Panc1 (cell line): ENCODE measurements around the gene RAB22A. TPM values are rescaled to one million over a fixed set of nuclear protein-coding genes. Genes with fewer than 3 reads are reported as not detected.

Source experiments
- ATAC-seq: fragments of 200-7000 bp; cut with Tn5 transposase; 2 replicates; pipeline ENCODE4 v1.9.1; 2020; ENCODE audit warnings: mild to moderate bottlenecking, moderate library complexity
- BruUV-seq: library from RNA; stranded (reverse); fragments of 400-500 nt; replicated peaks from 2 replicates; lab custom pipeline; 2021; lab: Mats Ljungman, UMichigan
- CTCF ChIA-PET: fragments of 300-600 bp; sonication (Branson Sonifier 250); formaldehyde crosslinking; loops from one replicate; lab custom pipeline; 2022; ENCODE audit warnings: antibody characterized with exemption; lab: Charles Lee
- POLR2A ChIA-PET: fragments of 300-600 bp; sonication (Branson Sonifier 250); formaldehyde crosslinking; loops from one replicate; lab custom pipeline; 2022; ENCODE audit warnings: antibody characterized with exemption; lab: Charles Lee
- DNase-seq: peaks from one replicate; pipeline ENCODE4 v3.0.0-alpha.2; 2010; ENCODE audit warnings: low read depth, low spot score
- H3K27ac ChIP-seq: 2 replicates; pipeline ENCODE4 v1.5.1; 2011; ENCODE audit warnings: mild to moderate bottlenecking, low read length, inconsistent platforms
- H3K27me3 ChIP-seq: fragments of 200-500 bp; sonication (Bioruptor generic); 2 replicates; pipeline ENCODE4 v1.6.0; 2014; ENCODE audit warnings: low read length, inconsistent platforms; ENCODE audit not compliant: control insufficient read depth, insufficient read depth
- H3K36me3 ChIP-seq: fragments of 200-500 bp; sonication (Bioruptor generic); 2 replicates; pipeline ENCODE4 v1.5.1; 2014; ENCODE audit warnings: inconsistent platforms, mild to moderate bottlenecking, low read length, moderate library complexity; ENCODE audit not compliant: control insufficient read depth, insufficient read depth
- H3K4me1 ChIP-seq: 2 replicates; pipeline ENCODE4 v1.5.1; 2011; ENCODE audit warnings: inconsistent platforms, mild to moderate bottlenecking, low read length, moderate library complexity; ENCODE audit not compliant: control insufficient read depth, insufficient read depth
- H3K4me3 ChIP-seq, 2 experiments: 2 replicates each; pipeline ENCODE4 v1.5.1; 2011 to 2012; ENCODE audit warnings: low read depth in 2 of 2, low read length in 2 of 2, mild to moderate bottlenecking in 2 of 2, inconsistent platforms in 1 of 2, moderate library complexity in 1 of 2
- H3K9me3 ChIP-seq: fragments of 200-500 bp; sonication (Bioruptor generic); 2 replicates; pipeline ENCODE4 v1.5.1; 2014; ENCODE audit warnings: low read depth, mild to moderate bottlenecking, inconsistent platforms, low read length, moderate library complexity; ENCODE audit not compliant: control insufficient read depth, insufficient read depth
- POLR2AphosphoS5 ChIP-seq: IDR thresholded peaks from 2 replicates; pipeline ENCODE4 v1.6.1; 2012; ENCODE audit warnings: mild to moderate bottlenecking, low read depth, low read length, moderate library complexity
- REST ChIP-seq, 2 experiments: IDR thresholded peaks; 2 replicates each; pipeline ENCODE4 v1.6.1; 2011 to 2012; ENCODE audit warnings: low read depth in 2 of 2, control low read depth in 1 of 2, low read length in 1 of 2, mild to moderate bottlenecking in 1 of 2, moderate library complexity in 1 of 2; ENCODE audit not compliant: insufficient read depth in 1 of 2
- SIN3A ChIP-seq: IDR thresholded peaks from 2 replicates; pipeline ENCODE4 v1.6.1; 2012; ENCODE audit warnings: low read depth, mild to moderate bottlenecking, low read length, moderate library complexity, borderline replicate concordance; ENCODE audit not compliant: insufficient read depth
- in situ Hi-C: cut with HindIII; loops from 2 replicates; pipeline ENCODE4 v1.10.0; 2016; ENCODE audit warnings: low sequenced_read_pairs, low pct_unique_long_range_greater_than_20kb
- intact Hi-C: fragments of 100-400 bp; cut with micrococcal nuclease; formaldehyde crosslinking; loops from one replicate; pipeline ENCODE4 v1.10.0; 2022; ENCODE audit not compliant: unreplicated experiment
- total RNA-seq: library from RNA; stranded (reverse); gene quantifications from one replicate; pipeline ENCODE4 v1.2.1, GENCODE V29; 2021; ENCODE audit not compliant: unreplicated experiment
- TF ChIP-seq, protein P1 (sequence below): fragments of 450-650 bp; IDR thresholded peaks from 2 replicates; pipeline ENCODE4 v1.5.1; 2017; ENCODE audit warnings: mild to moderate bottlenecking

The RAB22A gene
- total RNA-seq, 1 experiment from 2014 or later = 21.1 TPM

- POLR2A ChIA-PET = interaction anchor here (0.5 kb wide), 1 partner anchor 21 kb away, joined by 4 read pairs; no protein-coding TSS in a partner anchor
- H3K27ac ChIP-seq = peak overlapping the region; percentile 94
- ATAC-seq = no peak
Measured at GRCh38 chr20:58308290-58308679, 1.2 kb upstream of the RAB22A start.

DNA sequence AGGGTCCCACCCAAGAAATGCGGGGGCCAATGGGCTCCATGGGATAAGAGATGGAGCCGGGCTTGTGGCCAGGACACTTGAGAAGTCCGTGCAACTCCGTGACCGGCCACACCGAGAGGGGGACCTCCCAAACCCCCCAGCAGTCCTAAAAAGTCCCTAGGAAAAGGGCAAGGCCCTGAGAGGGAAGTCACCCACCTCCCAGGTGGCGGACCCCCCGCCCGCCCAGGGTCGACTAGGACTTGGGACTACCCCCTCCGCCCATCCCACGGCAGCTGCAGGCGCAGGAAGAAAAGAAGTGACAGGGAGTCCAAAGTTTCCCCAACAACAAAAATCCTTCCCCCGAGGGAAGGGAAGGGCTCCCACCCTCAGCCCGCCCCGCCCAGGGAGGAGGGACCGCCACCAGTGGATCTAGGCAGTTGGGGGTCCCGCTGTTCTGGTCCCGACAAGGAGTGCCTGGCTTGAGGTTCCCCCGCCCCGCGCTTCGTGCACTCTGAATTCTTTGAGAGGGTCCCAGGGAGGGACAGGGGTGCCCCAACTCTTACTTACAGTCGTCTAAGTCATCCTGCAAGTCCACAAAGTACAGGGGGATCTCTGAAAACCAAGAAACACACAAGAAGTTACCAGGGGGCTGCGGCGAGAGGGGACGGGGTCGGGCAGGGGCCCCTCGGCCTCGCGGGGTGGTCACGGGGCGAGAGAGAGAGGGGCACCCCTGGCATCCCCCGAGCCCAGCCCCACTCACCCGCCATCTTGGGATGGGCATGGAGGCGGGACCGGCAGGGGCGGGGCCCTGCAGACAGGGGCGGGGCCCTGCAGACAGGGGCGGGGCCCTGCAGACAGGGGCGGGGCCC, 611 bp upstream of the RAB22A start:
- DNase-seq = no peak
- CTCF ChIA-PET = interaction anchor here (0.6 kb wide), 1 partner anchor 1146 kb away, joined by 3 read pairs; no protein-coding TSS in a partner anchor

More at GRCh38 chr20:58308290-58308679, 1.2 kb upstream of the RAB22A start:
- Histone ChIP-seq H3K27me3 (no peaks in the 10 kb centered on the region), H3K4me1 (peaks cover 20% of the 10 kb centered on the region), H3K36me3 (peaks cover 12% of the 10 kb centered on the region), H3K4me3 (peak overlapping the region; percentile 91 to 94), H3K9me3 (no peaks in the 10 kb centered on the region)
- CTCF ChIA-PET = interaction anchor here (0.6 kb wide), 1 partner anchor 1146 kb away, joined by 3 read pairs; no protein-coding TSS in a partner anchor
- intact Hi-C loops (no loop called here), in situ Hi-C loops (no loop called here)
- no peak for TF ChIP-seq REST (IDR thresholded peaks at IDR 0.05; ENCODE audit: insufficient read depth in 1 of 2, low read depth in 2 of 2, low read length in 1 of 2)
- TF ChIP-seq, protein P1, sequence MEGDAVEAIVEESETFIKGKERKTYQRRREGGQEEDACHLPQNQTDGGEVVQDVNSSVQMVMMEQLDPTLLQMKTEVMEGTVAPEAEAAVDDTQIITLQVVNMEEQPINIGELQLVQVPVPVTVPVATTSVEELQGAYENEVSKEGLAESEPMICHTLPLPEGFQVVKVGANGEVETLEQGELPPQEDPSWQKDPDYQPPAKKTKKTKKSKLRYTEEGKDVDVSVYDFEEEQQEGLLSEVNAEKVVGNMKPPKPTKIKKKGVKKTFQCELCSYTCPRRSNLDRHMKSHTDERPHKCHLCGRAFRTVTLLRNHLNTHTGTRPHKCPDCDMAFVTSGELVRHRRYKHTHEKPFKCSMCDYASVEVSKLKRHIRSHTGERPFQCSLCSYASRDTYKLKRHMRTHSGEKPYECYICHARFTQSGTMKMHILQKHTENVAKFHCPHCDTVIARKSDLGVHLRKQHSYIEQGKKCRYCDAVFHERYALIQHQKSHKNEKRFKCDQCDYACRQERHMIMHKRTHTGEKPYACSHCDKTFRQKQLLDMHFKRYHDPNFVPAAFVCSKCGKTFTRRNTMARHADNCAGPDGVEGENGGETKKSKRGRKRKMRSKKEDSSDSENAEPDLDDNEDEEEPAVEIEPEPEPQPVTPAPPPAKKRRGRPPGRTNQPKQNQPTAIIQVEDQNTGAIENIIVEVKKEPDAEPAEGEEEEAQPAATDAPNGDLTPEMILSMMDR = no peak
- no peak for DNase-seq
- TSS peak; percentile 38 for BruUV-seq

More for the DNA sequence above, 611 bp upstream of the RAB22A start:
- H3K27me3 ChIP-seq = no peaks in the 10 kb centered on the region
- H3K4me1 ChIP-seq = peaks cover 20% of the 10 kb centered on the region
- BruUV-seq = no TSS peak
- POLR2A ChIA-PET = interaction anchor here (0.5 to 0.6 kb wide), 2 partner anchors 22 to 68 kb away, joined by 3 to 4 read pairs; no protein-coding TSS in a partner anchor
- H3K36me3 ChIP-seq = peaks cover 12% of the 10 kb centered on the region
- in situ Hi-C loops (no loop called here), intact Hi-C loops (no loop called here)
- H3K27ac ChIP-seq = peak overlapping the region; percentile 94
- H3K4me3 ChIP-seq = peak overlapping the region; percentile 91 to 94
- ATAC-seq = peak; percentile 89
- no peaks in the 10 kb centered on the region for H3K9me3 ChIP-seq
- TF ChIP-seq, protein P1 = no peak
- TF ChIP-seq POLR2AphosphoS5 = peak; percentile 75
- no peak; the same call in 1 of the 2 replicates for TF ChIP-seq SIN3A
